Measurements from ENCODE around the gene SARM1.
A peak's percentile ranks its signal among the peaks of the same experiment; 100 is the strongest.

GRCh38 chr17:28404812-28405570 lies 33.5 kb downstream of the SARM1 start:
- no peak for TF ChIP-seq CTCF (IDR thresholded peaks at IDR 0.05)
- peak; percentile 35 for TF ChIP-seq POLR2A (IDR thresholded peaks at IDR 0.05)
